HCT116 (cell line): Measurements from ENCODE around the gene VWC2L. TPM values are rescaled to one million over a fixed set of nuclear protein-coding genes. Genes with fewer than 3 reads are reported as not detected.

ENCODE experiments used
- ATAC-seq: fragments of 200-7000 bp; cut with Tn5 transposase; 2 replicates; pipeline ENCODE4 v1.9.1; 2020; ENCODE audit warnings: mild to moderate bottlenecking, moderate library complexity
- BruUV-seq: library from RNA; stranded (reverse); fragments of 400-500 nt; replicated peaks from 2 replicates; lab custom pipeline; 2021; lab: Mats Ljungman, UMichigan
- CTCF ChIA-PET: fragments of 300-600 bp; sonication (Branson Sonifier 250); formaldehyde crosslinking; loops from one replicate; lab custom pipeline; 2021; ENCODE audit warnings: antibody characterized with exemption; lab: Charles Lee
- POLR2A ChIA-PET: fragments of 300-600, 350-600 bp; sonication (Branson Sonifier 250); formaldehyde crosslinking; loops from one replicate; lab custom pipeline; 2021; ENCODE audit warnings: antibody characterized with exemption; lab: Charles Lee
- RAD21 ChIA-PET, 2 experiments: fragments of 300-600 bp; sonication (Branson Sonifier 250); formaldehyde crosslinking; loops; one replicate each; lab custom pipeline; 2023; ENCODE audit warnings: low total read pairs in 2 of 2; ENCODE audit not compliant: uncharacterized antibody in 2 of 2, unreplicated experiment in 2 of 2, low non-redundant PET in 1 of 2; lab: Charles Lee
- DNase-seq: peaks from one replicate; pipeline ENCODE4 v3.0.0-alpha.2; 2010; ENCODE audit warnings: low read depth, low spot score
- H2AFZ ChIP-seq: fragments of 200-600 bp; shearing (Covaris generic), sonication (generic); 2 replicates; pipeline ENCODE4 v1.6.1; 2017; ENCODE audit warnings: low read depth, mixed run types, mixed read lengths, antibody characterized with exemption, low read length; ENCODE audit not compliant: poor library complexity, severe bottlenecking
- H3K27ac ChIP-seq: 2 replicates; pipeline ENCODE4 v1.5.1; 2012; ENCODE audit warnings: low read depth, low read length
- H3K27me3 ChIP-seq: fragments of 200-600 bp; sonication (generic); 2 replicates; pipeline ENCODE4 v1.6.1; 2016; ENCODE audit warnings: mixed run types, low read length, mixed read lengths; ENCODE audit not compliant: insufficient read depth
- H3K36me3 ChIP-seq, 2 experiments: fragments of 200-500 bp in 1 of 2; fragments of 200-600 bp in 1 of 2; sonication (Bioruptor generic) in 1 of 2; sonication (generic) in 1 of 2; 2 replicates each; pipeline versions ENCODE4 v1.5.1 to v1.6.1; 2014 to 2016; ENCODE audit warnings: low read length in 2 of 2, inconsistent platforms in 1 of 2, mixed read lengths in 1 of 2, mixed run types in 1 of 2; ENCODE audit not compliant: insufficient read depth in 2 of 2, control insufficient read depth in 1 of 2
- H3K4me1 ChIP-seq, 2 experiments: fragments of 200-600 bp in 1 of 2; sonication (generic) in 1 of 2; 2 replicates each; pipeline versions ENCODE4 v1.5.1 to v1.6.1; 2012 to 2017; ENCODE audit warnings: low read length in 2 of 2, inconsistent platforms in 1 of 2, mild to moderate bottlenecking in 1 of 2, mixed read lengths in 1 of 2, mixed run types in 1 of 2, moderate library complexity in 1 of 2; ENCODE audit not compliant: insufficient read depth in 2 of 2, control insufficient read depth in 1 of 2
- H3K4me2 ChIP-seq: fragments of 200-600 bp; sonication (generic); 2 replicates; pipeline ENCODE4 v1.6.1; 2017; ENCODE audit warnings: mixed run types, low read length, mixed read lengths
- H3K4me3 ChIP-seq, 2 experiments: fragments of 200-600 bp in 1 of 2; sonication (generic) in 1 of 2; replicated peaks in 1 of 2; 2 replicates each; pipeline ENCODE4 v1.5.1; 2011 to 2016; ENCODE audit warnings: low read length in 2 of 2, control low read depth in 1 of 2, low read depth in 1 of 2, mild to moderate bottlenecking in 1 of 2, mixed read lengths in 1 of 2, mixed run types in 1 of 2
- H3K79me2 ChIP-seq: fragments of 200-600 bp; sonication (generic); 2 replicates; pipeline ENCODE4 v1.6.1; 2017; ENCODE audit warnings: mild to moderate bottlenecking, mixed run types, low read length, moderate library complexity, mixed read lengths; ENCODE audit not compliant: insufficient read depth
- H3K9ac ChIP-seq: fragments of 200-600 bp; sonication (generic); 2 replicates; pipeline ENCODE4 v1.6.1; 2016; ENCODE audit warnings: low read length, mixed read lengths
- H3K9me2 ChIP-seq: fragments of 200-600 bp; sonication (generic), shearing (Covaris generic); 2 replicates; pipeline ENCODE4 v1.6.1; 2017; ENCODE audit warnings: mixed run types, mild to moderate bottlenecking, moderate library complexity; ENCODE audit not compliant: insufficient read depth
- H3K9me3 ChIP-seq, 2 experiments: fragments of 200-500 bp in 1 of 2; fragments of 200-600 bp in 1 of 2; sonication (Bioruptor generic) in 1 of 2; sonication (generic) in 1 of 2; 2 replicates each; pipeline ENCODE4 v1.6.1; 2014 to 2017; ENCODE audit warnings: low read length in 2 of 2, mixed read lengths in 2 of 2, inconsistent platforms in 1 of 2, low read depth in 1 of 2, mild to moderate bottlenecking in 1 of 2, mixed run types in 1 of 2, moderate library complexity in 1 of 2; ENCODE audit not compliant: control insufficient read depth in 1 of 2, insufficient read depth in 1 of 2
- H4K20me1 ChIP-seq: fragments of 200-600 bp; sonication (generic), shearing (Covaris generic); 2 replicates; pipeline ENCODE4 v1.6.1; 2017; ENCODE audit warnings: mixed run types, mild to moderate bottlenecking, moderate library complexity; ENCODE audit not compliant: insufficient read depth
- ATF3 ChIP-seq: IDR thresholded peaks from 2 replicates; pipeline ENCODE4 v1.6.1; 2012
- EGR1 ChIP-seq: IDR thresholded peaks from 2 replicates; pipeline ENCODE4 v1.6.1; 2012; ENCODE audit warnings: low read depth
- ELF1 ChIP-seq: IDR thresholded peaks from 2 replicates; pipeline ENCODE4 v1.6.1; 2012; ENCODE audit warnings: low read depth, borderline replicate concordance
- FOSL1 ChIP-seq: IDR thresholded peaks from 2 replicates; pipeline ENCODE4 v1.6.1; 2012; ENCODE audit warnings: low read depth
- JUND ChIP-seq: IDR thresholded peaks from 2 replicates; pipeline ENCODE4 v1.6.1; 2012
- RAD21 ChIP-seq: IDR thresholded peaks from 2 replicates; pipeline ENCODE4 v1.6.1; 2012; ENCODE audit warnings: low read depth, mild to moderate bottlenecking
- SRF ChIP-seq: IDR thresholded peaks from 2 replicates; pipeline ENCODE4 v1.6.1; 2012; ENCODE audit warnings: low read depth
- YY1 ChIP-seq: IDR thresholded peaks from 2 replicates; pipeline ENCODE4 v1.6.1; 2011; ENCODE audit warnings: low read length, low read depth, moderate library complexity, mild to moderate bottlenecking; ENCODE audit not compliant: insufficient replicate concordance; ENCODE audit errors: extremely low read depth
- ZFX ChIP-seq: fragments of 450-650 bp; IDR thresholded peaks from 2 replicates; pipeline ENCODE4 v1.6.1; 2017
- ZNF274 ChIP-seq: fragments of 200-500 bp; sonication (Bioruptor generic); IDR thresholded peaks from 2 replicates; pipeline ENCODE4 v1.6.1; 2014; ENCODE audit warnings: mild to moderate bottlenecking, low read depth, low read length, inconsistent platforms
- intact Hi-C: fragments of 100-400 bp; cut with micrococcal nuclease; formaldehyde crosslinking; loops from 2 replicates; pipeline ENCODE4 v1.10.0; 2022
- total RNA-seq: library from RNA; stranded (reverse); gene quantifications from one replicate; pipeline ENCODE4 v1.2.1, GENCODE V29; 2021; ENCODE audit not compliant: unreplicated experiment
- TF ChIP-seq, protein P1 (sequence below), 3 experiments: fragments of 200-600 bp in 1 of 3; sonication (generic) in 1 of 3; IDR thresholded peaks in 2 of 3; conservative IDR thresholded peaks in 1 of 3; 2 replicates each; pipeline ENCODE4 v1.5.1; 2012 to 2017; ENCODE audit warnings: low read depth in 2 of 3, low read length in 2 of 3, antibody characterized with exemption in 1 of 3, borderline replicate concordance in 1 of 3, control low read depth in 1 of 3, mild to moderate bottlenecking in 1 of 3, mixed read lengths in 1 of 3, mixed run types in 1 of 3, moderate library complexity in 1 of 3; ENCODE audit not compliant: insufficient read depth in 1 of 3
- TF ChIP-seq, protein P2 (sequence below): IDR thresholded peaks from 2 replicates; pipeline ENCODE4 v1.6.1; 2012; ENCODE audit warnings: low read depth
- TF ChIP-seq, protein P3 (sequence below): IDR thresholded peaks from 2 replicates; pipeline ENCODE4 v1.6.1; 2012

The VWC2L gene
- total RNA-seq, 1 experiment from 2014 or later: not detected

DNA sequence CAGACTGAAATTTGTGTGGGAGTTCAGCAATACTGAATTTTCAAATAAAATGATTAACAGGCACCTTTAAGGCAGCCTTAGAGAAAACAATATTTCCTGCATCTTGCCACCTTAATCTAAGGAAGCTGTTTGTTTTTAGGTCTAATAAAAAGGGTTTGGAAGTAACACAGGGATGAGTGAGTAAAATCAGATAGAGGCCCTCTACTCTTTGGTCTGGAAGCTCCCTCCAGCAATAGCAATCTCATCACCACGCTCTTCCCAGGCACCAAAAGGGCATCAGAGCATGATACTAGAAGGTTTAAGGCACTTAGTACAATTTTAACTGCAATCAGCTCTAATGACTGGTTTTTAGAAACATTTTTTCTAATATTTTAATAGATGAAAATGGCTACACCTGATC, 155.6 kb downstream of the VWC2L start:
- Histone ChIP-seq H3K4me2 (no peak overlapping the region), H3K9ac (no peak overlapping the region), H3K27me3 (no peaks in the 10 kb centered on the region), H3K9me3 (no peaks in the 10 kb centered on the region), H3K4me3 (no peak overlapping the region), H3K79me2 (no peaks in the 10 kb centered on the region), H3K9me2 (no peaks in the 10 kb centered on the region), H3K27ac (no peak overlapping the region), H4K20me1 (no peaks in the 10 kb centered on the region), H2AFZ (no peak overlapping the region), H3K36me3 (no peaks in the 10 kb centered on the region), H3K4me1 (no peaks in the 10 kb centered on the region)
- no peak for DNase-seq
- no peak for ATAC-seq
- TF ChIP-seq, protein P1, sequence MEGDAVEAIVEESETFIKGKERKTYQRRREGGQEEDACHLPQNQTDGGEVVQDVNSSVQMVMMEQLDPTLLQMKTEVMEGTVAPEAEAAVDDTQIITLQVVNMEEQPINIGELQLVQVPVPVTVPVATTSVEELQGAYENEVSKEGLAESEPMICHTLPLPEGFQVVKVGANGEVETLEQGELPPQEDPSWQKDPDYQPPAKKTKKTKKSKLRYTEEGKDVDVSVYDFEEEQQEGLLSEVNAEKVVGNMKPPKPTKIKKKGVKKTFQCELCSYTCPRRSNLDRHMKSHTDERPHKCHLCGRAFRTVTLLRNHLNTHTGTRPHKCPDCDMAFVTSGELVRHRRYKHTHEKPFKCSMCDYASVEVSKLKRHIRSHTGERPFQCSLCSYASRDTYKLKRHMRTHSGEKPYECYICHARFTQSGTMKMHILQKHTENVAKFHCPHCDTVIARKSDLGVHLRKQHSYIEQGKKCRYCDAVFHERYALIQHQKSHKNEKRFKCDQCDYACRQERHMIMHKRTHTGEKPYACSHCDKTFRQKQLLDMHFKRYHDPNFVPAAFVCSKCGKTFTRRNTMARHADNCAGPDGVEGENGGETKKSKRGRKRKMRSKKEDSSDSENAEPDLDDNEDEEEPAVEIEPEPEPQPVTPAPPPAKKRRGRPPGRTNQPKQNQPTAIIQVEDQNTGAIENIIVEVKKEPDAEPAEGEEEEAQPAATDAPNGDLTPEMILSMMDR (IDR thresholded peaks at IDR 0.05 in 2 of 3, conservative IDR thresholded peaks at IDR 0.05 in 1 of 3; ENCODE audit: borderline replicate concordance in 1 of 3, insufficient read depth in 1 of 3, low read depth in 2 of 3, low read length in 2 of 3): no peak
- TF ChIP-seq SRF: no peak
- no peak for TF ChIP-seq ELF1
- TF ChIP-seq RAD21: no peak
- TF ChIP-seq ZFX: no peak
- TF ChIP-seq ZNF274: no peak
- TF ChIP-seq, protein P2, sequence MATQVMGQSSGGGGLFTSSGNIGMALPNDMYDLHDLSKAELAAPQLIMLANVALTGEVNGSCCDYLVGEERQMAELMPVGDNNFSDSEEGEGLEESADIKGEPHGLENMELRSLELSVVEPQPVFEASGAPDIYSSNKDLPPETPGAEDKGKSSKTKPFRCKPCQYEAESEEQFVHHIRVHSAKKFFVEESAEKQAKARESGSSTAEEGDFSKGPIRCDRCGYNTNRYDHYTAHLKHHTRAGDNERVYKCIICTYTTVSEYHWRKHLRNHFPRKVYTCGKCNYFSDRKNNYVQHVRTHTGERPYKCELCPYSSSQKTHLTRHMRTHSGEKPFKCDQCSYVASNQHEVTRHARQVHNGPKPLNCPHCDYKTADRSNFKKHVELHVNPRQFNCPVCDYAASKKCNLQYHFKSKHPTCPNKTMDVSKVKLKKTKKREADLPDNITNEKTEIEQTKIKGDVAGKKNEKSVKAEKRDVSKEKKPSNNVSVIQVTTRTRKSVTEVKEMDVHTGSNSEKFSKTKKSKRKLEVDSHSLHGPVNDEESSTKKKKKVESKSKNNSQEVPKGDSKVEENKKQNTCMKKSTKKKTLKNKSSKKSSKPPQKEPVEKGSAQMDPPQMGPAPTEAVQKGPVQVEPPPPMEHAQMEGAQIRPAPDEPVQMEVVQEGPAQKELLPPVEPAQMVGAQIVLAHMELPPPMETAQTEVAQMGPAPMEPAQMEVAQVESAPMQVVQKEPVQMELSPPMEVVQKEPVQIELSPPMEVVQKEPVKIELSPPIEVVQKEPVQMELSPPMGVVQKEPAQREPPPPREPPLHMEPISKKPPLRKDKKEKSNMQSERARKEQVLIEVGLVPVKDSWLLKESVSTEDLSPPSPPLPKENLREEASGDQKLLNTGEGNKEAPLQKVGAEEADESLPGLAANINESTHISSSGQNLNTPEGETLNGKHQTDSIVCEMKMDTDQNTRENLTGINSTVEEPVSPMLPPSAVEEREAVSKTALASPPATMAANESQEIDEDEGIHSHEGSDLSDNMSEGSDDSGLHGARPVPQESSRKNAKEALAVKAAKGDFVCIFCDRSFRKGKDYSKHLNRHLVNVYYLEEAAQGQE: no peak
- no peak for TF ChIP-seq FOSL1
- no peak for TF ChIP-seq YY1
- TF ChIP-seq ATF3: no peak
- TF ChIP-seq EGR1: no peak
- no peak for TF ChIP-seq JUND
- TF ChIP-seq, protein P3, sequence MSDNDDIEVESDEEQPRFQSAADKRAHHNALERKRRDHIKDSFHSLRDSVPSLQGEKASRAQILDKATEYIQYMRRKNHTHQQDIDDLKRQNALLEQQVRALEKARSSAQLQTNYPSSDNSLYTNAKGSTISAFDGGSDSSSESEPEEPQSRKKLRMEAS: no peak
- intact Hi-C loops: no loop called here
- no TSS peak for BruUV-seq
- RAD21 ChIA-PET: no interaction called here
- CTCF ChIA-PET: no interaction called here
- POLR2A ChIA-PET: no interaction called here
